GM18858 (cell line): ENCODE results near the gene KRTAP12-3.
"Not testable (repeated sequence)": the region's sequence is repeated elsewhere in the genome, so short reads cannot be mapped to it uniquely, and the experiment has no call there.

Source experiments
- ATAC-seq: cut with Tn5 transposase; IDR thresholded peaks from one replicate; pipeline ENCODE4 v1.9.1; 2021; ENCODE audit not compliant: unreplicated experiment

The KRTAP12-3 gene

DNA sequence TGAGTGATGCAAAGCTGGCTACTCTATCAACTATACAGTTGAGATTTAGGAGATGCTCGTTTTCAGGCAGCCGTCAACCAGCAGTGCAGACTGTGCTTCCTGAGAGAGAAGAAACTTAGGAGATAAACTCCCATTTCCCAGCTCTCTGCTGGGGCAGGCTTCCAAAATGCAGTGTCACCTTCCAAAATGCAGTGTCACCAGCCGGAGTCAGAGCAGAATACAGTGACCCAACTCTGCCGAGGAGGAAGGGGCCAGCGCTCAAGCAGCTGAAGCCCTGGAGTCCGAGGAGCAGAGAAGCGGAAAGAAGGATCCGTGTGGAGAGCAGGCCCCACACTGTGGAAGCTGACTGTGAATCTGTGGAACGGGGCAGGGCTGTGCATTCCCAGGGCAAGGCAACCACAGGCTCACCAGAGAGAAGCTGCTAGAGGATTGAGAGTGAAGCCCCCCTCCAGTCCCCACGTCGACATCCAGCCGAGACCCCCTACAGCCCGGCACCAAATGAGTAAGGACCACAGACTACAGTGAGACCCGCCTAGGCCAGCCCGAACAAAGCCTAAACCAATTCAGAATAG lies 24.9 kb downstream of the KRTAP12-3 start:
- ATAC-seq = no peak

DNA sequence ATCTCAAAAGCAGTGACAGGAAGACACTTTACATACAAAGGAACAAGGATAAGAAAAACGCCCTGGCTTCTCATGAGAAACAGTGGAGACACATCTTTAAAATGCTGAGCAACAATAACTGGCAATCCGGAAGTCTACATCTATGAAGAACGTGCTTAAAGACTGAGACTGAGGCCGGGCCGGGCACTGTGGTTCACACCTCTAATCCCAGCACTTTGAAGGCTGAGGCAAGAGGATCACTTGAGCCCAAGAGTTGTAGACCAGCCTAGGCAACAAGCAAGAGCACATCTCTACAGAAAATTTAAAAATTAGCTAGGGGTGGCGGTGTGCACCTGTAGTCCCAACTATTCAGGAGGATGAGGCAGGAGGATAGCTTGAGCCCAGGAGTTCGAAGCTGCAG lies 26.3 kb downstream of the KRTAP12-3 start:
- ATAC-seq = no peak

DNA sequence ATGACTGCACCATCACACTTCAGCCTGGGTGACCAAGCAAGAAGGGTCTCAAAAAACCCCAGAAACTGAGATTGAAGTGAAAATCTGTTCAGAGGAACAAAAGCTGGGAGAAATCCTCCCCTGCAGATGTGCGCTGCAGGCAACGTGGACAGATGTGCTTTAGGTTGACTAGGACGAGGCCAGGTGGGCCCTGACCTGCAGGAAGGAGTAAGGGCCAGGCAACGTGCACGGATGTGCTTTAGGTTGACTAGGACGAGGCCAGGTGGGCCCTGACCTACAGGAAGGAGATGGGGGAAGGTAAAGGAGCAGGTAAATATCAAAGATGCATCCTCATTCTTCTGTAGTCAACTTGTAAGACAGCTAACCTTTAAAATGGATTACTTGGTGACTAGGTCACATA lies 26.8 kb downstream of the KRTAP12-3 start:
- ATAC-seq = no peak

DNA sequence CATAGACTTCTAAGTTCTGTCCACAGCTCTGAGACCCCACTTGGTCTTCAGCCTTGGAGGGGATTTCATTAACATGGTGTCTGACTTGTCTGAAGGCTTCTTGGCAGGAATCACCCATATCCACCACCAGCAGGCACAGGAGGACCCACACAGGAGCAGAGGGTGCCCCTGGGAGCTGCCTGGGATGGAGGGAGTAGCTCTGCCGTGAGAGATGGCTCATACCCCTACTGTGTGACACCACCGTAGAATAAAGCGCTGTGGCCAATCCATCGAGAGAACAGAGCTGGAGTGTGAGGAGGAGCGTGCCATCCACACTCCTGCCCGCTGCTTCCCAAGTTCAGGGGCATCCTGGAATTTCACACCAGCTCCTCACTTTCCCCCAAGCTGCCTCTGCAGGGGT lies 27.3 kb downstream of the KRTAP12-3 start:
- ATAC-seq = not testable (repeated sequence)

DNA sequence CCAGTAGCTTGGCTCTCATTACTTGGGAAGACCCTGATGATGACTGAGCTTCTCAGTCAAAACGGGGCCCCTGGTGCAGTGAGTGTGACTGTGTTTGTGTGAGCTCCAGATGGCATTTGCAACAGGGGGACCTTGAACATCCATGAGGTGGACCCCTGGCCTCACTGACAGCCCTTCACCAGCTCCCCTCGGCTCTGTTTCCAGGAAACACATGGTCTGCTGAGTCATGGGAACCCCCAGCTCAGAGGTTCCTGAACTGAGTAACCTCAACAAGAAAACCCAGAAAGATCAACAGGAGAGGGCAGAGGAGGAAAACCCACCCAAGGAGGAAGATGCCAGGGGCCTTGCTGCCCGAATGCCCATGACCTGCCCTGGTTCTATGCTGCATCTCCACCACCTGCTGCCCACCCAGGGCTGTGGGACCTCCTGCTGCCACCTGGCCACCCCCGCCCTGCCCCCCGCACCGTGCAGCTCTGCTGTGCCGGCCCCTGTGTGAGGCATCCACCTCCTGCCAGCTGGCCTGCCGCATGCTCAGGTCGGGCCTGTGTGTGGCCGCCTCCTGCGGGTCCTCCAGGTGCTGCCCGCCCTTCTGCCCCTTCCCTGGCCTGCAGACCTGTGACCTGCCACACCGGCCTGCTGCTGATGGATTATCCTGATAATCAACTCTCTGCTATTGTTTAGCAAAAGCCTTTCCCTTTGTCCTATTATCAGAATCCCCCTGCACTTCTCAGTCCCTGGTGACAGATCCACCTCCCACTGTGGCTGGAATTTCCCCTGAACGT lies 28.5 kb downstream of the KRTAP12-3 start:
- ATAC-seq = no peak

DNA sequence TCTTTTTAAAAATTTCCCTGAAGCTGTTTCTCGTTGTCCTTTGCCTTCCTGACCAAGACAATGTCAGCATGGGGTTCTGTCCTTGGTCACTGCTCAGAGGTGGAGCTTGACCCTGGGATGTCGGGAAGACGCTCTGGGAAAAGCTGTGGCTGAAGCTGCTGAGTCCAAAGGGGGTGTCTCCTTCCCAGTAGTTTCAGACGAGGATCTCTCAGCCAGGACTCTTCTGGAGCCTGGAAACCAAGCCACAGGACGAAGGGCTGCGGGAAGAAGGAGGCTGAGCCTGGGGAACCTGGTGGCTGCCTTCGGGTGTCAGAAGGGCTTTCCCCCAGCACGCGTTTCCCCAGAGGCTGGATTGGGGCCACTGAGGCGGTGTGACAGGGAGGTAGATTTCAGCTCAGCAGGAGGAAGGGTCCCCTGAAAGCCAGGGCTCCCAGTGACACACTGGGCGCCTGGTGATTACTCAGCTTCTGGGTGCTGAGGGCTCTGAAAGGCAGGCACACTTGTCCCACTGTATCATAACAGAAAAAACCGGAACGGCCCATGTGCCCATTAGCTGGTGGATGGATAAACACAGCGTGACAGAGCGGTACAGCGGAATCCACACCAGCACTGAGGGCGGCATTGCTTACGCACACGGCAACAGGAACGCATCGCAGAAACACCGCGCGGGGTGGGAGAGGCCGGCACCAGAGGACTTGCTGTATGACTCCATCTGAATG lies 29.3 kb downstream of the KRTAP12-3 start:
- ATAC-seq = no peak

DNA sequence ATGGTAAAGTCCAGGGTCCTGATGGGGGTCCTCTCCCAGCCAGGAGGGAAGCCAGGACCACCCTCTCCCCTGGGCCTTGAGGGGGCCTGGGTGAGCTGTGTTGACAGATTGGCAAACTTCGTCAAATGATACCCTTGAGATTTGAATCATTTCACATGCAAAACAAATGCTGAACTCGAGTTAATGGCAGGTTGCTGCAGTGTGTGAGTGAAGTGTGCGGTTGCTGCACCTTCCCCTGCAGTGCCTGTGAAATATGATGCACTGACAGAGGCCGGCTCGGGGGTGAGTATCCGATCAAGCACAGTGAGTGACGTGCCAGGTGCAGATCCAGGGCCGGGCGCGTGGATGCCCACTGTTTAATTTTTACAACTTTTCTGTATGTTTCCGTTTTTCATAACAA lies 29.9 kb downstream of the KRTAP12-3 start:
- ATAC-seq = no peak

DNA sequence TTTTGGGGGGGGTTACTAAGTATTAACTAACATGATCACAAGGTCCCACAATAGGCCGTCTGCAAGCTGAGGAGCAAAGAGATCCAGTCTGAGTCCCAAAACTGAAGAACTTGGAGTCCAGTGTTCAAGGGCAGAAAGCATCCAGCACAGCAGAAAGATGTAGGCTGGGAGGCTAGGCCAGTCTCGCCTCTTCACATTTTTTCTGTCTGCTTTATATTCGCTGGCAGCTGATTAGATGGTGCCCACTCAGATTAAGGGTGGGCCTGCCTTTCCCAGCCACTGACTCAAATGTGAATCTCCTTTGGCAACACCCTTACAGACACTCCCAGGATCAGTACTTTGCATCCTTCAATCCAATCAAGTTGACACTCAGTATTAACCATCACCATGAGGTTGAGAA lies 32.0 kb downstream of the KRTAP12-3 start:
- not testable (repeated sequence) for ATAC-seq

DNA sequence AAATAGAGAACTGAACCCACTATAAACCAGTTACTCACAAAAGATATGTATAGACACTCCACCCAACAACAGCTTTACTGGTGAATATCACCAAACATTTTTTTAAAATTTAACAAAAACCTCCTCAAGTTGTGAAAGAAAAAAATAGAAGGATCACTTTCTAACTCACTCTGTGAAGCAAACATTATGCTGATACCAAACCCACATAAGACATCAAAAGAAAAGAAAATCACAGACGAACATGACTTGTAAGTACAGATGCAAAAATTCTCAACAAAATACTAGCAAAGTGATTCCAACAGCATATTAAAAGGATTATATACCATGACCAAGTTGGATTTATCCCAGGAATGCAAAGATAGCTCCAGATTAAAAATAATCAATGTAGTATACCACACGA lies 34.0 kb downstream of the KRTAP12-3 start:
- no peak for ATAC-seq

DNA sequence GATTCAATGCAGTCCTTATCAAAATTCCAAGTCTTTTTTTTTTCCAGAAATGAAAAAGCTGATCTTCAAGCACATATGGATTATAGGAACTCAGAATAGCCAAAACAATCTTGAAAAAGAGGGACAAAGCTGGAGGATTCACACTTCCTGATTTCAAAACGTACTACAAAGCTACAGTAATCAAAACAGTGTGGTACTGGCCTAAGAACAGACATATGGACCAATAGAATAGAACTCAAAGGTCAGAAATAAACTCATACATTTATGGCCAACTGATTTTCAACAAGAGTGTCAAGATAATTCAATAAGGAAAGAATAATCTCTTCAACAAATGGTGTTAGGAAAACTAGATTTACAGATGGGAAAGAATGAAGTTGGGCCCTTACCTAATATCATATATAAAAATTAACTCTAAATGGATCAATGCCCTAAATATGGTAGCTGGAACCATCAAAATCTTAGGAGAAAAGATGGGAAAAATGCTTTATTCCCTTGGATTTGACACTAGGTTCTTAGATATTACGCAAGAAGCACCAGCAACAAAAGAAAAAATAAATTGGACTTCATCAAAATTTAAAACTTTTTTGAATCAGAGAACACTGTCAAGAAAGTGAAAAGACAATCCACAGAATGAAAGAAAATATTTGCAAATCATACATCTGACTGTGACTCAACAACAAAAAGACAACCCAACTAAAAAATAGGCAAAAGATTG lies 35.2 kb downstream of the KRTAP12-3 start:
- ATAC-seq = no peak

DNA sequence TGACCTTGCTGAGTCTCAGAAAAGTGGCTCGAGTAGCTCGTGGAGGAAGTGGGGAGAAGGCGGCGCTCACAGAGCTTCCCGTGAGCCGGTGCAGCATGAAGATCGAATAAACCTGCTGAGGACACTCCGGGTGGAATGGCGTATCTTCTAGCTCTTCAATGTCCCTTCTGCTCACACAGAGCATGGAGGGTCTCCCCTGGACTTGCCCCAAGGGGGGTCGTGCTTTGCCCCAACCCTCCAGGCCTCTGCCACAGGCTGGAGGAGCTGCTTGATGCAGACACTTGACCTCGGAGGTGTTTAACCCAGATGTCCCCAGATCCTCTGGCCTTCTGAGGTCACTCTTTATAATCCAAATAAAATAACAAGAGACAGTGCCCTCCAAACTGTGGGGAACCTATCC lies 37.0 kb downstream of the KRTAP12-3 start:
- ATAC-seq = no peak

DNA sequence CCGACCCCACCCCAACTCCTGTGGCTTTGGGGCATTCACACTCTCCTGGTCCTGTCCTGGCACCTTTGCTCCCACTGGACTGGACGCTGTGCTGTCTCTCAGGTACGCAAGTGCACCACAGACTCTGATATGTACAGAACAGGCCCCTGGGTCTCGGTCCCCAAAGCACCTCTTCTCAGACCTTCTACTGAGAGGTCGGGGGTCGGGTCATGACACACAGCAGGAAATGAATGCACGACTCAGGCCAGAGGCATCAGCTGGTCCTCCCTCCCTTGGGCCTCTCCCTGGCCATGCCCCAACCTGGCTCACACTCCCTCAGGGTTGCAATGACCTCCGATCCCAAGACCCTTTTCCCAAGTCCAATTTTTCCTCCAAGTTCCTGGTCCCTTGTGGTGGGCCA lies 37.5 kb downstream of the KRTAP12-3 start:
- no peak for ATAC-seq

DNA sequence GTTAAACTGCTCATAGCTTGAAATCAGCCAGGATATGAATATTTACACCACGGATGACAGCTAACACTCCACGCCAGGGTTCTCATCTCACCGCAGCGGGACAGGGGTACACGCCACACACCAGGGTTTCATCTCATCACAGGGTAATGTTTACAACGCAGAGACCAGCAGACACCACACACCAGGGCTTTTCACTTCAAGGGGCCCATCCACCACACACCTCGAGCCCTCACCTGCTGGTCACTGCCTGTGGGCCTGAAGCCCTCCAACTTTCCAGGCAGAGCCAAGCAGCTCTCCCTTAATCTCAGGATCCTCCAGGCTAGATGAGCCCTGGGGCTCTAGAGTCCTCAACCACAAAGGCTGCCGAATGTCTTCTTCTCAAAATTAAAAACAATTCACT lies 37.9 kb downstream of the KRTAP12-3 start:
- no peak for ATAC-seq

DNA sequence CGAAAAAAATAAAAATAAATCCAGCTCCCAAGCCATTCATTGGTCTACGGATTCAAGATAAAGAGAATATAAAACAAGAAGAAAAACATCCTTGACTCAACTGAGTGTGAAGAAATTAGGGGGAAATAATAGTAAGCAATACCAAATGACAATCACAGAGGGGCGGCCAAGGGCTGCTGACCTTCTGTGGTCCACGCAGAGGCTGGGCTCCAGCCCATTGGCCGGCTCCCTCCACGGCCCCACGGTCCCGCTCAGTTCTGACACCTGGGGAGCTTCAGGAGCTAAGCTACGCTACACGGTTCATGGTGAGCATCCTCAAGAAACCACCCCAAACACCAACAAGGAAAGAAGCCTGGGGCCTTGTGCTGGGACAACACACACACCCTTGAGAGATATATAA lies 38.8 kb downstream of the KRTAP12-3 start:
- no peak for ATAC-seq

DNA sequence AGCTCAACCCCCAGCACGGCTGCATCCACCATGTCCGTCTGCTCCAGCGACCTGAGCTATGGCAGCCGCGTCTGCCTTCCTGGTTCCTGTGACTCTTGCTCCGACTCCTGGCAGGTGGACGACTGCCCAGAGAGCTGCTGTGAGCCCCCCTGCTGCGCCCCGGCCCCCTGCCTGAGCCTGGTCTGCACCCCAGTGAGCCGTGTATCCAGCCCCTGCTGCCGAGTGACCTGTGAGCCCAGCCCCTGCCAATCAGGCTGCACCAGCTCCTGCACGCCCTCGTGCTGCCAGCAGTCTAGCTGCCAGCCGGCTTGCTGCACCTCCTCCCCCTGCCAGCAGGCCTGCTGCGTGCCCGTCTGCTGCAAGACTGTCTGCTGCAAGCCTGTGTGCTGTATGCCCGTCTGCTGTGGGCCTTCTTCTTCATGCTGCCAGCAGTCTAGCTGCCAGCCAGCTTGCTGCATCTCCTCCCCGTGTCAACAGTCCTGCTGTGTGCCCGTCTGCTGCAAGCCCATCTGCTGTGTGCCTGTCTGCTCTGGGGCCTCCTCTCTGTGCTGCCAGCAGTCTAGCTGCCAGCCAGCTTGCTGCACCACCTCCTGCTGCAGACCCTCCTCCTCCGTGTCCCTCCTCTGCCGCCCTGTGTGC lies 39.6 kb downstream of the KRTAP12-3 start, which contains the start of gene KRTAP10-12:
Gene KRTAP10-12 (plus strand): TSS at position 1 of the 639 bp plus-strand sequence. CDS start 30 bp downstream, at position 31.
- not testable (repeated sequence) for ATAC-seq

DNA sequence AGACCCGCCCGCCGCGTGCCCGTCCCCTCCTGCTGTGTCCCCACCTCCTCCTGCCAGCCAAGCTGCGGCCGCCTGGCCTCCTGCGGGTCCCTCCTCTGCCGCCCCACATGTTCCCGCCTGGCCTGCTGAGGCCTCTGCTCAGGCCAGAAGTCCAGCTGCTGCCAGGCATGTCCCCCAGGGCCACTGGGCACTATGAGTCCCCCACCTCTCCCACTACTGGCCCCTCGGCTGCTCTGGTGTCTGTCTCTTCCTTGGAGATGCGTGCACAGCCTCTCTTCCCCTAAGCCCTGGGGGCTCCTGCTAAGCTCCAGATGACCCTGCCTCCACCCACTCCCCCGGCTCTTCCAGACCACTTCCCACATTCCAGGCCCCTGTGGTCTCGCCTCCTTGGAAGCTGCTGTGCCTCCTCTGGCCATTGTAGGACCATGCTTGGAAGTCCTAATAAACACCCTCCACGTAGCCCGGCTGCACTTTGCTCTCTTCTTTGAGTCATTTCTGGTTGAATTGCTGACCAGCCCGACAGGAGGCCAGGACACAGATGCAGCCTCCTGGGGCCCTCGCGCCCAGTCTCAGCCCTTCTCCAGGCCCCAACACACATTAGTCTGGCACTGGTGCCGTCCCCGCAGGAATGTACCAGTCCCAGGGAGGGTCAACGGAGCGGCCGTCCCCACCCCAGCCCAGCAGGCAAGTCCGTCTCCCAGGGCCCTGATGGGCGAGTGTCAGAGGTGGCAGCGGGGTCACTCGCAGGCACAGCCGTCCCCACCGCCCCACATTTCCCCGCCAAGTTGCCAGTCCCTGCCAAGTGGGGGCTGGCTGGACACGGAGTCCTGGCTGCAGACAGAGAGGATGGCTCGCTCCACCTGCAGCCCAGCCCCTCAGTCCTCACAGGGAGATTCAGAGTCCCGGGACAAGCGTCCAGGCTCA lies 40.3 kb downstream of the KRTAP12-3 start:
- no peak for ATAC-seq

DNA sequence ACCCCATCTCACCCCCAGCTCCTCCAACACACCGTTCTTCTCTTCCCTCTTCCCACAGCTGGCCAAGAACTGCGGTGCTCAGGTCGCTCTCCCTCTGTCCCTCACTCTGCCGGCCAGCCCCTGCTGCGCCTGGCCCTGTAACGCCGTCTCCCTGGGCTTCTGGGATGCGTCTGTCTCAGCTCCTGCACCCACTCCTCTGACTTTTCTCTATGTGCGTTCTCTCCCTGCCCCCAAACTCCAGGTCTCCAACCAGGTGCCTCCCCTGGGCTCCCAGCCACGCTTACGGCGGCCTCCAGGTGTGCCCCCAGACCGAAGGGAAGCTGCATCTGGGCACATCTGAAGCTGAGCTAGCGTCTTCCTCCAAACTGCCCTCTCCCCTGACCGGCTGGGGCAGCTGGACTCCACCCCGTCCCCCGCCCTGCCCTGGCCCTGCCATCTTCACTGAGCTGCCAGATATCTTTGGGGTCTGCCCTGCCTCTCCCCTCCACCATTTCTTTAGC lies 41.8 kb downstream of the KRTAP12-3 start:
- ATAC-seq = no peak

DNA sequence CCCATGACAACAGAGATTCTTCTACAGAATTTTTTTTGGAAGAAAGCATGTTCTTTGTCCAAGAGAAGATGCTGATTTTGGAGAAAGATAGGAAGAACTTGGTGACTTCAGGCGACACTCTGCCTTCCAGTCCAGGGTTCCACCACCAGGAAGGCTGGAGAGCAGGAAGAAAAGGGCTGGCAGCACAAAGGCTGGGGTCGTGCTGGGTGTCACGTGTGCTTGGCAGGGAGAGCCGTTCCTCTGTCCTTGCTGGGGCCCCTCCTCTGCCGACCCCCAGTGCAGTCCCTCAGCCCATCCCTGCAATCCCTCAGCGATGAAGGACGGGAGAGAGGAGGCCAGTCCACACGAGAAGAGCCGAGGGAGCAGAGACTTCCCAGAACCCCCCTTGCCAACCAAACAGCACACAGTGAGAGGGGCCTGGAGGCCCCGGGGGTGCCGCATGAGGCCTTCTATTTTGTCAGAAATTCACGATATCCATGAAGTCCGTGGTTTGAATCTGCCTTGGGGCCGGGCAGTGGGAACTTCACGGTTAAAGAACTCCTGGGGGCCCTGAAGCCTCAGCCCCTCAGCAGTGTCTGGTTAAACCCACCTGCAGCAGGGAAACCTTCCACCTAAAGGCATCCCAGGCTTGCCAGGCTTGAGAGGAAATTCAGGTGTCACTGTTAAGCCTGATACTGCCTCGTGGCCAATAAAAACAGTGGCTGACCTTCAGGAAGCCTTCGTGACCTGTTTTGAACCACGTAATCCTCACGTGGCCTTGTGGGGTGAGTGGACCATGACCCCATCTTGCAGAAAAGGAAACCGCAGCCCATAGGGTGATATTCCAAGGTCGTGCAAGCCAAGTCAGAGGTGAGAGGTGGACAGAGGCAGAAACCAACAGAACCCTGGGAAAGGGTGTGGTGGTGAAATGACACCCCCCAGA lies 42.6 kb downstream of the KRTAP12-3 start:
- no peak for ATAC-seq

DNA sequence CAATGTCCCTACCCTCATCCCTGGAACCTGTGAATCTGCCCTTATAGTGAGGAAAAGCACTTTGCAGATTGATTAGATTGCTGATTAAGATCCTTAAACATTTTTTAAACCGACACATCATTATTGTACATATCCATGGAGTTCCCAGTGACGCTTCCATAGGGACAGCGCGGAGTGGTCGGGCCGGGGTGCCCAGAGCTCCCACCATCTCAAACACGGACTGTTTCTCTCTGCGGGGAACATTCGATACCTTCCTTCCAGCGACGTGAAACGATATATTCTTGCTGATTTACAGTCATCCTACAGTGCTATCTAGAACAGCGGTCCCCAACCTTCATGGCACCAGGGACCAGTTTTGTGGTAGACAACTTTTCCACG lies 43.3 kb downstream of the KRTAP12-3 start:
- no peak for ATAC-seq
